Osteocyte (in vitro differentiated cells): ENCODE measurements around the gene NKX3-2. TPM values are rescaled to one million over a fixed set of nuclear protein-coding genes. Genes with fewer than 3 reads are reported as not detected.

ENCODE experiments used
- DNase-seq: peaks from one replicate; pipeline ENCODE4 v3.0.0; 2021; ENCODE audit warnings: mixed read lengths; ENCODE audit not compliant: unreplicated experiment; ENCODE audit errors: extremely low spot score
- H3K27ac Mint-ChIP-seq: one replicate; pipeline ENCODE4 v1.8.0; 2021; ENCODE audit warnings: mild to moderate bottlenecking, mixed read lengths; ENCODE audit not compliant: unreplicated experiment
- H3K27me3 Mint-ChIP-seq: one replicate; pipeline ENCODE4 v1.8.0; 2021; ENCODE audit warnings: mixed read lengths; ENCODE audit not compliant: unreplicated experiment
- H3K36me3 Mint-ChIP-seq: one replicate; pipeline ENCODE4 v1.8.0; 2021; ENCODE audit warnings: mixed read lengths; ENCODE audit not compliant: unreplicated experiment
- H3K4me1 Mint-ChIP-seq: one replicate; pipeline ENCODE4 v1.8.0; 2021; ENCODE audit warnings: mixed read lengths; ENCODE audit not compliant: unreplicated experiment
- H3K4me3 Mint-ChIP-seq: one replicate; pipeline ENCODE4 v1.8.0; 2021; ENCODE audit warnings: mild to moderate bottlenecking, moderate library complexity, mixed read lengths; ENCODE audit not compliant: unreplicated experiment
- H3K9me3 Mint-ChIP-seq: one replicate; pipeline ENCODE4 v1.8.0; 2021; ENCODE audit warnings: mixed read lengths; ENCODE audit not compliant: unreplicated experiment
- CTCF ChIP-seq: fragments of 200-600 bp; sonication (generic); IDR thresholded peaks from 2 replicates; pipeline ENCODE4 v1.5.0; 2021; ENCODE audit warnings: antibody characterized with exemption, mild to moderate bottlenecking, moderate library complexity
- total RNA-seq: library from RNA; stranded (reverse); gene quantifications from 2 replicates; pipeline ENCODE4 v1.2.1, GENCODE V29; 2021

NKX3-2 gene
- total RNA-seq, 1 donor from 2014 or later, result 2.9 TPM

GRCh38 chr4:13546142-13546940, 2.0 kb upstream of the NKX3-2 start:
- H3K9me3 Mint-ChIP-seq, result peaks cover under 1% of the 10 kb centered on the region
- no peak for TF ChIP-seq CTCF
- peak overlapping the region; percentile 71 for H3K4me3 Mint-ChIP-seq
- peaks cover 50% of the 10 kb centered on the region for H3K27me3 Mint-ChIP-seq
- DNase-seq, result no peak
- peak overlapping the region; percentile 80 for H3K27ac Mint-ChIP-seq
- H3K4me1 Mint-ChIP-seq, result peaks cover 35% of the 10 kb centered on the region
- H3K36me3 Mint-ChIP-seq, result peaks cover 1% of the 10 kb centered on the region

GRCh38 chr4:13545394-13545808, 1.1 kb upstream of the NKX3-2 start:
- H3K36me3 Mint-ChIP-seq, result peaks cover 4% of the 10 kb centered on the region
- peaks cover 49% of the 10 kb centered on the region for H3K27me3 Mint-ChIP-seq
- TF ChIP-seq CTCF, result no peak
- peaks cover 35% of the 10 kb centered on the region for H3K4me1 Mint-ChIP-seq
- H3K27ac Mint-ChIP-seq, result no peak overlapping the region
- no peaks in the 10 kb centered on the region for H3K9me3 Mint-ChIP-seq
- no peak for DNase-seq
- H3K4me3 Mint-ChIP-seq, result peak overlapping the region; percentile 92

GRCh38 chr4:13544606-13545393, 492 bp upstream of the NKX3-2 start:
- peak overlapping the region; percentile 81 for H3K27ac Mint-ChIP-seq
- no peaks in the 10 kb centered on the region for H3K9me3 Mint-ChIP-seq
- peaks cover 4% of the 10 kb centered on the region for H3K36me3 Mint-ChIP-seq
- H3K27me3 Mint-ChIP-seq, result peaks cover 51% of the 10 kb centered on the region
- peak overlapping the region; percentile 92 for H3K4me3 Mint-ChIP-seq
- H3K4me1 Mint-ChIP-seq, result peaks cover 35% of the 10 kb centered on the region
- DNase-seq, result peak; percentile 92
- no peak for TF ChIP-seq CTCF

GRCh38 chr4:13543032-13543838, 1.1 kb downstream of the NKX3-2 start:
- Mint-ChIP-seq H3K4me3 (peak overlapping the region; percentile 76), H3K4me1 (peaks cover 30% of the 10 kb centered on the region), H3K27me3 (peaks cover 57% of the 10 kb centered on the region), H3K9me3 (no peaks in the 10 kb centered on the region), H3K36me3 (peaks cover 4% of the 10 kb centered on the region), H3K27ac (peak overlapping the region; percentile 31)
- no peak for TF ChIP-seq CTCF
- DNase-seq, result no peak
